ENCODE data around the gene ISOC1. TPM values are rescaled to one million over a fixed set of nuclear protein-coding genes. Genes with fewer than 3 reads are reported as not detected.

The ISOC1 gene
- total and polyA plus RNA-seq, 10 of the 15 experiments (the other 5 are each of a cell fraction or from before 2014, with no cell fraction given), result 12.6 to 61.8 (median 29.9) TPM

GRCh38 chr5:129067745-129068144 lies 26.8 kb upstream of the ISOC1 start:
- no peak overlapping the region for H3K4me3 ChIP-seq
- H3K27me3 ChIP-seq (replicated peaks in 1 of 2; ENCODE audit: control insufficient read depth in 2 of 2, insufficient read depth in 2 of 2, low read length in 1 of 2), result no peaks in the 10 kb centered on the region
- no peaks in the 10 kb centered on the region for H3K9me3 ChIP-seq (replicated peaks; ENCODE audit: control insufficient read depth, insufficient read depth, low read length)
- TF ChIP-seq HCFC1 (IDR thresholded peaks at IDR 0.05; ENCODE audit: low read length) (no peak), MXI1 (IDR thresholded peaks at IDR 0.05; ENCODE audit: low read depth, low read length) (no peak)
- no peak overlapping the region for H3K9ac ChIP-seq (ENCODE audit: control insufficient read depth, insufficient read depth, low read length)
- DNase-seq (ENCODE audit: low read depth, low spot score) (no peak), FAIRE-seq (no peak), ATAC-seq (no peak)
- no peak overlapping the region for H2AFZ ChIP-seq (ENCODE audit: control insufficient read depth, low read depth, low read length)
- POLR2A ChIA-PET, result no interaction called here
- intact Hi-C loops (cut with micrococcal nuclease; ENCODE audit: unreplicated experiment) (no loop called here), in situ Hi-C loops (cut with MboI) (no loop called here)
- no peak overlapping the region for H3K27ac ChIP-seq (ENCODE audit: control insufficient read depth, insufficient read depth)
- SMC1A ChIA-PET (ENCODE audit: uncharacterized antibody, unreplicated experiment), result interaction anchor here (0.8 kb wide), 1 partner anchor 31 kb away, joined by 3 read pairs; no protein-coding TSS in a partner anchor
- RAD21 ChIA-PET (ENCODE audit: unreplicated experiment), result no interaction called here
- CTCF ChIA-PET, result no interaction called here
- no TSS peak for BruUV-seq (replicated peaks)
- H3K79me2 ChIP-seq (ENCODE audit: control insufficient read depth, insufficient read depth, low read length), result no peaks in the 10 kb centered on the region
- H3K4me1 ChIP-seq (ENCODE audit: control insufficient read depth, insufficient read depth, low read length), result no peaks in the 10 kb centered on the region
- H4K20me1 ChIP-seq (ENCODE audit: control insufficient read depth, insufficient read depth), result no peaks in the 10 kb centered on the region
- H3K36me3 ChIP-seq (ENCODE audit: control insufficient read depth in 2 of 2, insufficient read depth in 2 of 2, low read length in 1 of 2), result no peaks in the 10 kb centered on the region
- no peak overlapping the region for H3K4me2 ChIP-seq (ENCODE audit: control insufficient read depth, insufficient read depth)

GRCh38 chr5:129069292-129069691 lies 25.3 kb upstream of the ISOC1 start:
- in situ Hi-C loops (cut with MboI), result no loop called here

More at GRCh38 chr5:129069292-129069691, 25.3 kb upstream of the ISOC1 start:
- ATAC-seq (no peak), DNase-seq (ENCODE audit: low read depth, low spot score) (no peak), FAIRE-seq (peak; percentile 13)
- TF ChIP-seq NRF1 (conservative IDR thresholded peaks at IDR 0.05; ENCODE audit: low read depth, low read length) (no peak), FOS (IDR thresholded peaks at IDR 0.05; ENCODE audit: borderline replicate concordance, extremely low read depth, insufficient read length) (no peak), RELB (IDR thresholded peaks at IDR 0.05; ENCODE audit: low read depth) (no peak), HDAC2 (IDR thresholded peaks at IDR 0.05) (no peak), JUNB (IDR thresholded peaks at IDR 0.05) (no peak), ZSCAN29 (IDR thresholded peaks at IDR 0.05) (no peak), HCFC1 (IDR thresholded peaks at IDR 0.05; ENCODE audit: low read length) (no peak), POLR2AphosphoS2 (IDR thresholded peaks at IDR 0.05; ENCODE audit: low read depth, low read length) (no peak)
- TF ChIP-seq, protein P1, sequence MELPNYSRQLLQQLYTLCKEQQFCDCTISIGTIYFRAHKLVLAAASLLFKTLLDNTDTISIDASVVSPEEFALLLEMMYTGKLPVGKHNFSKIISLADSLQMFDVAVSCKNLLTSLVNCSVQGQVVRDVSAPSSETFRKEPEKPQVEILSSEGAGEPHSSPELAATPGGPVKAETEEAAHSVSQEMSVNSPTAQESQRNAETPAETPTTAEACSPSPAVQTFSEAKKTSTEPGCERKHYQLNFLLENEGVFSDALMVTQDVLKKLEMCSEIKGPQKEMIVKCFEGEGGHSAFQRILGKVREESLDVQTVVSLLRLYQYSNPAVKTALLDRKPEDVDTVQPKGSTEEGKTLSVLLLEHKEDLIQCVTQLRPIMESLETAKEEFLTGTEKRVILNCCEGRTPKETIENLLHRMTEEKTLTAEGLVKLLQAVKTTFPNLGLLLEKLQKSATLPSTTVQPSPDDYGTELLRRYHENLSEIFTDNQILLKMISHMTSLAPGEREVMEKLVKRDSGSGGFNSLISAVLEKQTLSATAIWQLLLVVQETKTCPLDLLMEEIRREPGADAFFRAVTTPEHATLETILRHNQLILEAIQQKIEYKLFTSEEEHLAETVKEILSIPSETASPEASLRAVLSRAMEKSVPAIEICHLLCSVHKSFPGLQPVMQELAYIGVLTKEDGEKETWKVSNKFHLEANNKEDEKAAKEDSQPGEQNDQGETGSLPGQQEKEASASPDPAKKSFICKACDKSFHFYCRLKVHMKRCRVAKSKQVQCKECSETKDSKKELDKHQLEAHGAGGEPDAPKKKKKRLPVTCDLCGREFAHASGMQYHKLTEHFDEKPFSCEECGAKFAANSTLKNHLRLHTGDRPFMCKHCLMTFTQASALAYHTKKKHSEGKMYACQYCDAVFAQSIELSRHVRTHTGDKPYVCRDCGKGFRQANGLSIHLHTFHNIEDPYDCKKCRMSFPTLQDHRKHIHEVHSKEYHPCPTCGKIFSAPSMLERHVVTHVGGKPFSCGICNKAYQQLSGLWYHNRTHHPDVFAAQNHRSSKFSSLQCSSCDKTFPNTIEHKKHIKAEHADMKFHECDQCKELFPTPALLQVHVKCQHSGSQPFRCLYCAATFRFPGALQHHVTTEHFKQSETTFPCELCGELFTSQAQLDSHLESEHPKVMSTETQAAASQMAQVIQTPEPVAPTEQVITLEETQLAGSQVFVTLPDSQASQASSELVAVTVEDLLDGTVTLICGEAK (IDR thresholded peaks at IDR 0.05; ENCODE audit: borderline replicate concordance), result no peak
- Histone ChIP-seq H3K27me3 (replicated peaks in 1 of 2; ENCODE audit: control insufficient read depth in 2 of 2, insufficient read depth in 2 of 2, low read length in 1 of 2) (no peaks in the 10 kb centered on the region), H3K4me2 (ENCODE audit: control insufficient read depth, insufficient read depth) (no peak overlapping the region), H3K79me2 (ENCODE audit: control insufficient read depth, insufficient read depth, low read length) (no peaks in the 10 kb centered on the region), H3K9ac (ENCODE audit: control insufficient read depth, insufficient read depth, low read length) (no peak overlapping the region), H3K4me3 (no peak overlapping the region), H2AFZ (ENCODE audit: control insufficient read depth, low read depth, low read length) (no peak overlapping the region), H3K36me3 (ENCODE audit: control insufficient read depth in 2 of 2, insufficient read depth in 2 of 2, low read length in 1 of 2) (no peaks in the 10 kb centered on the region), H4K20me1 (ENCODE audit: control insufficient read depth, insufficient read depth) (no peaks in the 10 kb centered on the region), H3K9me3 (replicated peaks; ENCODE audit: control insufficient read depth, insufficient read depth, low read length) (no peaks in the 10 kb centered on the region), H3K27ac (ENCODE audit: control insufficient read depth, insufficient read depth) (no peak overlapping the region), H3K4me1 (ENCODE audit: control insufficient read depth, insufficient read depth, low read length) (no peaks in the 10 kb centered on the region)
- WGBS (ENCODE audit: insufficient coverage, insufficient replicate concordance, low lambda C conversion rate, missing lambda C conversion rate), result 50% methylated on average over 2 of the region's 2 CpGs
- intact Hi-C loops (cut with micrococcal nuclease; ENCODE audit: unreplicated experiment), result no loop called here
- no TSS peak for BruUV-seq (replicated peaks)
- ChIA-PET POLR2A (no interaction called here), RAD21 (ENCODE audit: unreplicated experiment) (interaction anchor here (1.1 kb wide), 1 partner anchor 57 kb away, joined by 3 read pairs; no protein-coding TSS in a partner anchor), SMC1A (ENCODE audit: uncharacterized antibody, unreplicated experiment) (no interaction called here), CTCF (no interaction called here)
